A172 (cell line): ENCODE data around the gene PRM2. TPM values are rescaled to one million over a fixed set of nuclear protein-coding genes. Genes with fewer than 3 reads are reported as not detected.

ENCODE experiments used
- DNase-seq: peaks from one replicate; pipeline ENCODE4 v3.0.0-alpha.2; 2015; ENCODE audit warnings: low spot score
- total RNA-seq: library from RNA; depleted of rRNA; stranded (reverse); fragments of >200 nt; shearing (Covaris generic); gene quantifications from 2 replicates; pipeline ENCODE4 v1.2.3, GENCODE V29; 2014

Gene PRM2
- total RNA-seq, 1 experiment from 2014 or later, result not detected

DNA sequence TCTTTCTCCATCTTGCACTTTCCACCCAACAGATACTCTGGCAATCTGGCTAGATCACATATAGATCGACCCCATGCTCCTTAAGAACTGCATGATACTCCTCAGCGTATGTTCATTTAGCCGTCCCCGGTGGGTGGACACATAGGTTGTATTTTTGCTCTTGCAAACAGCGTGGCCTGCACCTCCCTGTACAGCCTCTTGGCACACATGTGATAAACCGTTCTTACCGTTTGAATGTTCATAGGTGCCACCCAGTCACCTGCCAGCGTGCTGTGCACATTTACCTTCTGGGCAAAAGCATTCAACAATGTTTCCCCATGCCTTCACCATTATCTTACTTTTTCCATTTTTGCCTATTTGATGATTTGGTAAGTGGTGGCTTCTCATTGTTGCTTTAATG, 13.4 kb downstream of the PRM2 start:
- DNase-seq, result no peak

DNA sequence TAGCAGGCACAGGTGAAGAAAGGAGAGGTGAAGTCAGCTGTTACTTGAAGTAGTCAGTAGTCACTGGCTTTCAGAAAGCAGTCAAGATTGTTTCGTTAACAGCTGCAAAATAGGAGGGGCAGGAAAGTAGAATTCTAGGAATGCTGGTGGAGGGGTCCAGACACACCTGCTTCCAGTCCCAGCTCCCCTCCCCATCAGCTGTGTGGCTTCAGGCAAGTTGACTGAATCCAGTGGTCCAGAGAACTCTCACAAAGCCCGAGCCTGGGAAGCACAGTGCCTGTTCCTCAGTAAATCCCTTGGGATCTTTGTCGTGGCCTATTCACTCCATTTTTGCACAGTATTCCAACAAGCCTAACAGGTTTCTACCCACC, 15.7 kb downstream of the PRM2 start:
- DNase-seq, result no peak

- DNase-seq, result no peak
Measured at GRCh38 chr16:11259655-11260595, 16.4 kb downstream of the PRM2 start.

DNA sequence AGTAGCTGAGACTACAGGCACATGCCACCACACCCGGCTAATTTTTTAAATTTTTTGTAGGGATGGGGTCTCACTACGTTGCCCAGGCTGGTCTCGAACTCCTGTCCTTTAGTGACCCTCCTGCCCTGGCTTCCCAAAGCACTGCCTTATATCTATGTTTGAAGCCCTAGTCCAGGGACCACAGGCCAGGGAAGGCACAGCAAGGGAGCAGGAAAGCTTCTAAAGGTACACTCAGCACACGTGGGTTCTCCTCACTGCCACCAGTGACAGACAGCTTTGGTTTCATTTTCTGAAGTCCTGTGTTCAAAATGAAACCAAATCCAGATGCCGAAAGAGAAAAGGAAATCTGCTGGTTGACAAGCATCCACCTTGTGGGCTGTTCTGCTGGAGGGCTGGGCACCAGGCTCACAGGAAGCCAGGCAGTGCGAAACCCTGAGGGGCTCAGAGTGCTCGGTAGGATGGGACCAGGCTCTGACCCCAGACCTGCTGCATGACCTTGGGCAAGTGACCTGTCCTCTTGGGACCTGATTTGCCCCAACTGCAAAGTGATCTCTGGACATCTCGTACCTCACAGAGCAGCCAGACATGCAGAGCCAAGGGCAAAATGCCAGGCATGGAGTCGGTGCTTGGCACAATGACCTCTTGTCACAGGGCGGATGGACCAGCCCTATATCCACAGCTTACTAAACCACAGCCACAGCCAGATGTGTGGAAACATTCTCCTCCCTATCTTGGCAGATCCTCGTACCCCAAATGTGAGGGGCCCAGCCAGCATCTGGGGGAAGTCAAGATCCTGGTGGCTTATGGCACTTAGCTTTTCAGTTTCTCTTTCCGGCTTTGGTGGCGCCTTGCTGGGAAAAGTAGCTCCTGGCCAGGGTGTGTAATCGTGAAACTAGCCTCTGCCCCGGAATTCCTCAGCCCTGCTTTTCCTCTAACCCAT, 17.5 kb downstream of the PRM2 start:
- no peak for DNase-seq

DNA sequence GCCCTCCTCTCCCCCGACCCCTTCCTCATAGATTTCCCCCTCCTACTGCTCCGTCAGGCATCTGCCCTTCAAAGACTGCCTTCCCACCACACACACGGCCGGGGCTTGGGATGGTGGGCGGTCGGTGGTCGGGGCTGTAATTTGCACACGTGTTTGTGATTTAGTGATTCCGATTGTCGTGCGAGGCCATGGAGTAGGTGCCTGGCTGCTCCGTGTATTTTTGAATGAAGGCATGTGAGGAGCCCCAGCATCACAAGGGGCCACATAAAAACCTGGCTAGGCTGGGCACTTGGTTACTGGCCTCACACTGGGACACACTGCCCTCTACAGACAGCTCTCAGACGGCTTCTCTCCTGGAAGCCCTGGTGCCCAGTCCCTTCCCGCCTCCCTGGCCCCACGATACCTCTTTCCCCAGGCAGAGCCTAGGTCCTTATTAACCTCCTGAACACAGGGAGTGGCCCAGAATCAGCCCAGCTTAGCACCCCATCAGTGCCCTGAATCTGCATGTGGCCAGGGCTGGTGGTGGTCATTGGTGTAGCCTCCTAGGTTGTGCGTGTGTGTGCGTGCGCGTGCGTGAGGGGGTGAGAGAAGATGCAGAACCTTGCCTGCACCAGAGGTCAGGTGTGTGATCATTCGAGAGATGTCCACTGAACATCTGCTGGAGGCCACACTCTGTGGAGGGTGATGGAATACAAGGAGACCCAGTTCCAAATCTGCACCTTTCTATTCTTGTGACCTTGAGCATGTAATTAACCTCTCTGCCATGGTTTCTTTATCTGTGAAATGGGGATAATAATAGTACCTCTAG, 18.9 kb downstream of the PRM2 start:
- DNase-seq, result peak; percentile 90

GRCh38 chr16:11256661-11257130, 19.6 kb downstream of the PRM2 start:
- peak; percentile 56 for DNase-seq

- peak; percentile 72 for DNase-seq
Measured at GRCh38 chr16:11255737-11256660, 20.3 kb downstream of the PRM2 start, which contains the start of gene SOCS1. SOCS1 (minus strand) TSS chr16:11256204; CDS start chr16:11255478, 726 bp downstream.

DNA sequence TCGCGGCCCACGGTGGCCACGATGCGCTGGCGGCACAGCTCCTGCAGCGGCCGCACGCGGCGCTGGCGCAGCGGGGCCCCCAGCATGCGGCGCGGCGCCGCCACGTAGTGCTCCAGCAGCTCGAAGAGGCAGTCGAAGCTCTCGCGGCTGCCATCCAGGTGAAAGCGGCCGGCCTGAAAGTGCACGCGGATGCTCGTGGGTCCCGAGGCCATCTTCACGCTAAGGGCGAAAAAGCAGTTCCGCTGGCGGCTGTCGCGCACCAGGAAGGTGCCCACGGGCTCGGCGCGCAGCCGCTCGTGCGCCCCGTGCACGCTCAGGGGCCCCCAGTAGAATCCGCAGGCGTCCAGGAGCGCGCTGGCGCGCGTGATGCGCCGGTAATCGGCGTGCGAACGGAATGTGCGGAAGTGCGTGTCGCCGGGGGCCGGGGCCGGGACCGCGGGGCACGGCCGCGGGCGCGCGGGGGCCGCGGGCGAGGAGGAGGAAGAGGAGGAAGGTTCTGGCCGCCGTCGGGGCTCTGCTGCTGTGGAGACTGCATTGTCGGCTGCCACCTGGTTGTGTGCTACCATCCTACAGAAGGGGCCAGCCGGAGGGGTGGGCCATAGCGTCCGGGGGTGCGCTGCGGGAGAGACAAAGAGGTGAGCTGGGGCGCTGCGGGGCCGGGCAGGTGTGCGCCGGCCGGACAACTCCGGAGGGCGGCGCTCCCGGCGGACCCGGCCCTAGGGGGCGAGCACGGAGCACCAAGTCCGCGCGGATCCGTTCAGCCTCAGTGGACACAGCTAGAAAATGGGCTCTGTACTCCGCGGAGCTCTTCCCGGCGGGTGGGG, 21.2 kb downstream of the PRM2 start:
- no peak for DNase-seq

- no peak for DNase-seq
Measured at GRCh38 chr16:11253995-11254912, 22.0 kb downstream of the PRM2 start.

- DNase-seq, result no peak
Measured at GRCh38 chr16:11253009-11253994, 23.0 kb downstream of the PRM2 start.

- DNase-seq, result no peak
Measured at GRCh38 chr16:11252482-11252931, 23.8 kb downstream of the PRM2 start.

GRCh38 chr16:11251525-11252481, 24.5 kb downstream of the PRM2 start:
- peak; percentile 59 for DNase-seq

DNA sequence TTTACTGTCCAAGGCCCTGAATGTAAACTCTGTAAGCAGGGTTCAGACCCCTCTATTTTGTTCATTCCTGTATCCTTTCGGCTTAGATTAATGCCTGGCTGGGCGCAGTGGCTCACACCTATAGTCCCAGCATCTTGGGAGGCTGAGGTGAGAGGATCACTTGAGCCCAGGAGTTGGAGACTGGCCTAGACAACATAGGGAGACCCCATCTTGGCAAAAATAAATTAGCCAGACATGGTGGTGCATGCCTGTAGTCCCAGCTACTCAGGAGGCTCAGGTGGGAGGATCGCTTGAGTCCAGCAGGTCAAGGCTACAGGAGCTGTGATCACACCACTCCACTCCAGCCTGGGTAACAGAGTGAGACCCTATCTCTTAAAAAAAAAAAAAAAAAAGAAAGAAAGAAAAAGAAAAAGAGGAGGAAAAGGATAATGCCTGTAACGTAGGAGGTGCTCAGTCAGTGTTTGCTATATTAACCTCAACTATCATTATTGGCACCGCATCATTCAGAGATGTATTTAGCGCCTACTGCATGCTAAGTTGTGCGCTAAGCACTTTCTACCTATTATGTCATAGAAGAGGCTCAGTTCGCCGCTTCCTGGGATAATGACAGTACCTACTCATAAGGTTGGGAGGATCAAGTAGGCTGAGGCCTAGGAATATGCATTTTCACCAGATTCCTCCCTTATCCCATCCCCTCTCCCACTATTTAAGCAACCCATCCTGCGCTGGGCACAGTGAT, 25.3 kb downstream of the PRM2 start:
- no peak for DNase-seq

DNA sequence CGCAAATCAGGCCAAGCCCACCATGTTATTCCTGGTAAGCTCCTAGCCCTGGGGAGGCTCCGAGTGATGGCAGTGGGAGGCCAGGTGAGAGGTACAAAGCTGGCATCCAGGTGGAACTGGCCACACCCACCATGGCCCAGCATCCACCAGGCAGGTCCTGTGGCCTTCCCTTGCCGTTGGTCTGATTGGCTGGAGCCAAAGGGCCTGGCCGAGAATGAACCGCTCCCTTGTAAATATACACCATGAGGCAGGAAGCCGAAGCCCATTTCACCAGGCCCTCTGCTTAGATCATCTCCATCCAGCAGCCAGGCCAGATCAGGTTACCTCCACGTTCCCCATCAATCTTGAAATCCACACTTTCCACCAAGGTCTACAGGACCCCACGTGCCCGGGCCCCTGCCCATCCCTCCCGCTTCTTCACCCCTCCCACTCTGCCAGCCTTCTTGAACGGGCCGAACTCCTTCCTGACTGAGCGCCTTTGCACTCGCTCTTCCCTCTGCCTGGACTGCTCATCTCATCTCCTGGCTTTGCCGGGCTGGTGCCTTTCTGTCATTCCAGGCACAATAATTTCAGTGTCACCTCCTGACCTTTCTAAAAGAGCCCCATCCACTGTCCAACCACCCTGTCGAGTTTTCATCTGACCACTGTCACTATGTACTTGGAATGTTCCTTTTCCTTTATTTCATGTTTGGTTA, 26.0 kb downstream of the PRM2 start:
- DNase-seq, result no peak
